SK-N-SH (cell line): ENCODE results near the gene GRIN1. TPM values are rescaled to one million over a fixed set of nuclear protein-coding genes. Genes with fewer than 3 reads are reported as not detected.

Experiments
- CTCF ChIA-PET: fragments of 300-600, 350-600 bp; formaldehyde crosslinking; extraction: SDS; loops from one replicate; lab custom pipeline; 2021; lab: Yijun Ruan, JAX
- POLR2A ChIA-PET: fragments of 350-600 bp; sonication (Branson Sonifier 250); formaldehyde crosslinking; extraction: SDS; loops from one replicate; lab custom pipeline; 2020; ENCODE audit warnings: antibody characterized with exemption, inconsistent platforms; lab: Yijun Ruan, JAX
- DNase-seq: peaks from one replicate; pipeline ENCODE4 v3.0.0; 2012
- H2AFZ ChIP-seq: fragments of 200-600 bp; sonication (generic); 2 replicates; pipeline ENCODE4 v1.8.1; 2016; ENCODE audit warnings: antibody characterized with exemption, mild to moderate bottlenecking, low read depth
- H3F3A ChIP-seq: fragments of 200-600 bp; sonication (generic); replicated peaks from 2 replicates; pipeline ENCODE3; 2016; ENCODE audit warnings: antibody characterized with exemption, mild to moderate bottlenecking; ENCODE audit not compliant: insufficient read depth
- H3K27ac ChIP-seq, 2 experiments: fragments of 200-500 bp in 1 of 2; fragments of 200-600 bp in 1 of 2; sonication (Bioruptor generic) in 1 of 2; sonication (generic), shearing (Covaris generic) in 1 of 2; 2 replicates each; pipeline versions ENCODE4 v1.5.1 to v1.6.1; 2014 to 2016; ENCODE audit warnings: low read depth in 2 of 2, inconsistent platforms in 1 of 2, low read length in 1 of 2, mild to moderate bottlenecking in 1 of 2, mixed read lengths in 1 of 2
- H3K27me3 ChIP-seq: fragments of 200-600 bp; sonication (generic), shearing (Covaris generic); 2 replicates; pipeline ENCODE4 v1.6.1; 2016; ENCODE audit warnings: mixed run types; ENCODE audit not compliant: insufficient read depth
- H3K36me3 ChIP-seq, 2 experiments: fragments of 200-500 bp in 1 of 2; fragments of 200-600 bp in 1 of 2; sonication (Bioruptor generic) in 1 of 2; sonication (generic) in 1 of 2; replicated peaks in 1 of 2; 2 replicates each; pipeline versions ENCODE3 to v1.5.1; 2014 to 2016; ENCODE audit warnings: low read length in 1 of 2, mild to moderate bottlenecking in 1 of 2; ENCODE audit not compliant: insufficient read depth in 2 of 2, control insufficient read depth in 1 of 2
- H3K4me1 ChIP-seq, 2 experiments: fragments of 200-500 bp in 1 of 2; fragments of 200-600 bp in 1 of 2; sonication (Bioruptor generic) in 1 of 2; sonication (generic), shearing (Covaris generic) in 1 of 2; 2 replicates each; pipeline versions ENCODE4 v1.5.1 to v1.6.1; 2014 to 2016; ENCODE audit warnings: low read depth in 1 of 2, low read length in 1 of 2, mixed run types in 1 of 2; ENCODE audit not compliant: insufficient read depth in 2 of 2, control insufficient read depth in 1 of 2
- H3K4me2 ChIP-seq: fragments of 200-600 bp; sonication (generic), shearing (Covaris generic); 2 replicates; pipeline ENCODE4 v1.6.1; 2017; ENCODE audit warnings: mixed run types
- H3K4me3 ChIP-seq, 2 experiments: fragments of 200-500 bp in 1 of 2; fragments of 200-600 bp in 1 of 2; sonication (Bioruptor generic) in 1 of 2; sonication (generic), shearing (Covaris generic) in 1 of 2; 2 replicates each; pipeline versions ENCODE4 v1.5.1 to v1.8.1; 2014 to 2016; ENCODE audit warnings: low read depth in 2 of 2, inconsistent platforms in 1 of 2, low read length in 1 of 2, mild to moderate bottlenecking in 1 of 2, mixed read lengths in 1 of 2, moderate library complexity in 1 of 2
- H3K79me2 ChIP-seq: fragments of 200-600 bp; sonication (generic); 2 replicates; pipeline ENCODE4 v1.8.1; 2017; ENCODE audit warnings: mild to moderate bottlenecking; ENCODE audit not compliant: insufficient read depth
- H3K9ac ChIP-seq: fragments of 200-600 bp; sonication (generic); 2 replicates; pipeline ENCODE4 v1.6.1; 2017; ENCODE audit warnings: mixed run types
- H3K9me2 ChIP-seq: fragments of 200-600 bp; sonication (generic); 2 replicates; pipeline ENCODE4 v1.6.1; 2017; ENCODE audit warnings: mixed run types
- H3K9me3 ChIP-seq: fragments of 200-600 bp; sonication (generic); 2 replicates; pipeline ENCODE4 v1.6.1; 2017; ENCODE audit warnings: mixed run types, mild to moderate bottlenecking, moderate library complexity
- H4K20me1 ChIP-seq: fragments of 200-600 bp; sonication (generic); 2 replicates; pipeline ENCODE4 v1.6.1; 2017; ENCODE audit warnings: mild to moderate bottlenecking, mixed run types; ENCODE audit not compliant: insufficient read depth
- FOXJ3 ChIP-seq: sonication (generic); formaldehyde crosslinking; IDR thresholded peaks from 2 replicates; pipeline ENCODE4 v1.5.1; 2020; ENCODE audit warnings: mild to moderate bottlenecking, missing genetic modification reagents
- JUND ChIP-seq: IDR thresholded peaks from 2 replicates; pipeline ENCODE4 v1.4.0; 2012
- NFIC ChIP-seq: IDR thresholded peaks from 2 replicates; pipeline ENCODE4 v1.4.0; 2012; ENCODE audit warnings: borderline replicate concordance
- NRF1 ChIP-seq: IDR thresholded peaks from 2 replicates; pipeline ENCODE4 v1.6.1; 2012; ENCODE audit warnings: low read depth, mild to moderate bottlenecking, low read length
- POLR2AphosphoS5 ChIP-seq: IDR thresholded peaks from 2 replicates; pipeline ENCODE4 v1.6.1; 2012; ENCODE audit warnings: low read depth, low read length
- RAD21 ChIP-seq: IDR thresholded peaks from 2 replicates; pipeline ENCODE4 v1.6.1; 2012; ENCODE audit warnings: mild to moderate bottlenecking, low read length
- RFX5 ChIP-seq: IDR thresholded peaks from 2 replicates; pipeline ENCODE4 v1.6.1; 2012; ENCODE audit warnings: mild to moderate bottlenecking, improper control_type of control experiment, low read length
- RXRA ChIP-seq: IDR thresholded peaks from 2 replicates; pipeline ENCODE4 v1.4.0; 2012; ENCODE audit warnings: low read depth, mild to moderate bottlenecking, borderline replicate concordance
- SIN3A ChIP-seq: IDR thresholded peaks from 2 replicates; pipeline ENCODE4 v1.6.1; 2012; ENCODE audit warnings: low read depth, mild to moderate bottlenecking, low read length, moderate library complexity, borderline replicate concordance
- SMC3 ChIP-seq: IDR thresholded peaks from 2 replicates; pipeline ENCODE4 v1.6.1; 2012; ENCODE audit warnings: low read depth, low read length, improper control_type of control experiment
- TAF1 ChIP-seq: IDR thresholded peaks from 2 replicates; pipeline ENCODE4 v1.6.1; 2012; ENCODE audit warnings: low read depth, mild to moderate bottlenecking, low read length, moderate library complexity, borderline replicate concordance
- TCF12 ChIP-seq: IDR thresholded peaks from 2 replicates; pipeline ENCODE4 v1.4.0; 2012
- TEAD4 ChIP-seq: IDR thresholded peaks from 2 replicates; pipeline ENCODE4 v1.4.0; 2012; ENCODE audit warnings: mild to moderate bottlenecking, borderline replicate concordance; ENCODE audit not compliant: insufficient read depth
- YY1 ChIP-seq: IDR thresholded peaks from 2 replicates; pipeline ENCODE4 v1.4.0; 2012; ENCODE audit warnings: low read depth, mild to moderate bottlenecking
- WGBS: methylation state at CpG from one replicate; pipeline ENCODE4 v1.1.6; 2017; ENCODE audit warnings: low lambda C conversion rate; 5-methylcytosine and 5-hydroxymethylcytosine counted together
- polyA plus RNA-seq, 3 experiments: library from polyadenylated mRNA; depleted of rRNA; stranded (reverse); fragments of >200 nt; gene quantifications; 2 replicates each; pipeline ENCODE4 v1.2.3, GENCODE V29; 2012
- TF ChIP-seq, protein P1 (sequence below): IDR thresholded peaks from 2 replicates; pipeline ENCODE4 v1.4.0; 2012; ENCODE audit warnings: low read depth, borderline replicate concordance
- TF ChIP-seq, protein P2 (sequence below): fragments of 150-350 bp; IDR thresholded peaks from 2 replicates; pipeline ENCODE4 v1.6.1; 2016; ENCODE audit warnings: mild to moderate bottlenecking, low read depth, low read length
- TF ChIP-seq, protein P3 (sequence below): IDR thresholded peaks from 2 replicates; pipeline ENCODE4 v1.6.1; 2012; ENCODE audit warnings: mild to moderate bottlenecking, low read depth, low read length, moderate library complexity
- TF ChIP-seq, protein P4 (sequence below): fragments of 150-350 bp; IDR thresholded peaks from 2 replicates; pipeline ENCODE4 v1.6.1; 2017; ENCODE audit warnings: antibody characterized with exemption, low read length, low read depth, borderline replicate concordance
- TF ChIP-seq, protein P5 (sequence below): IDR thresholded peaks from 2 replicates; pipeline ENCODE4 v1.4.0; 2012; ENCODE audit warnings: low read depth

Gene GRIN1
- polyA plus RNA-seq, 1 of the 3 experiments (the other 2 are of a cell fraction): not detected

DNA sequence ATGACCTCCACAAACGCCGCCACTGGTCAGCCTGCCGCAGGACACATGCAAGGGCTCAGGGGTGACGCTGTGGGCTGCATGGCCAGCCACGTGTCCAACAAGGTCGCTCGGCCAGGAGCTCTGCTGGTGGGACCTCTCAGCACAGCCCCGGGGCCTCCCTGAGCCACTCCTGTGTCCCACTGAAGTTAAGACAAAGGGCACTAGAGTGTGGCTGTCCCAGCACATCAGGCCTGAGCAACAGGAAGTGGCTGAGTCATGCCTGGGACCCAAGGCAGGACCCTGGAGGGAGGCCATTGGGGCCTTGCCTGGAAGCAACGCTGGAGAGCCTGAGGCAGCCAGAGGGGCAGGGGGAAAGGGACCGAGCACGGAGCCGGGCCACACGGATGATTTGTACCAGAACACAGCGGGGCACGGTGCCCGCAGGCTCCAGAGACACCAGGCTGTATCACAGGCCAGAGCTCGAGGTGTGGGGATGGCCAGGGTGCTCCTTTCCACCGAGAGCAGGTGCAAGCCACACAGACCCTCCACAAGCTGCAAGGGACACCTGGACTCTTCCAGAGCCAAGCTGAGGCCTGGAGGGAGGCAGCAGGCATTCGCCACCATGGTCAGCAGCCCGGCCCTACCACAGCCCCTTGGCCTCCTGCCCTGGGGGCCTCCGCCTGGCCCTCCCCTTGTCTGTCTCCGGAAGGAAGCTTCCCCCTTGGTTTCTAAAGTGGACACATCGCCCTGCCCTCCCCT, 39.4 kb downstream of the GRIN1 start:
- peaks cover 0 to 46% of the 10 kb centered on the region in 2 experiments for H3K36me3 ChIP-seq
- ChIA-PET CTCF (interaction anchor here (1.4 kb wide), 1 partner anchor 58 kb away, joined by 5 read pairs; no protein-coding TSS in a partner anchor), POLR2A (no interaction called here)
- H3K9ac ChIP-seq: no peak overlapping the region
- H3K9me2 ChIP-seq: no peaks in the 10 kb centered on the region
- no peak for DNase-seq
- no peaks in the 10 kb centered on the region for H3F3A ChIP-seq
- no peak overlapping the region for H3K4me3 ChIP-seq
- 88% methylated on average over 15 of the region's 23 CpGs for WGBS
- no peak overlapping the region for H3K4me2 ChIP-seq
- H3K9me3 ChIP-seq: no peaks in the 10 kb centered on the region
- H4K20me1 ChIP-seq: no peaks in the 10 kb centered on the region
- H3K27ac ChIP-seq: no peak overlapping the region
- H3K27me3 ChIP-seq: no peaks in the 10 kb centered on the region
- no peaks in the 10 kb centered on the region for H3K79me2 ChIP-seq
- TF ChIP-seq TAF1 (no peak), RFX5 (no peak), JUND (no peak), SIN3A (no peak), POLR2AphosphoS5 (no peak), NRF1 (no peak), YY1 (no peak), RAD21 (no peak), TCF12 (no peak), TEAD4 (no peak), SMC3 (no peak), FOXJ3 (CRISPR knock-in tag) (no peak), NFIC (no peak), RXRA (no peak)
- TF ChIP-seq, protein P1, sequence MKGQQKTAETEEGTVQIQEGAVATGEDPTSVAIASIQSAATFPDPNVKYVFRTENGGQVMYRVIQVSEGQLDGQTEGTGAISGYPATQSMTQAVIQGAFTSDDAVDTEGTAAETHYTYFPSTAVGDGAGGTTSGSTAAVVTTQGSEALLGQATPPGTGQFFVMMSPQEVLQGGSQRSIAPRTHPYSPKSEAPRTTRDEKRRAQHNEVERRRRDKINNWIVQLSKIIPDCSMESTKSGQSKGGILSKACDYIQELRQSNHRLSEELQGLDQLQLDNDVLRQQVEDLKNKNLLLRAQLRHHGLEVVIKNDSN: no peak
- TF ChIP-seq, protein P2, sequence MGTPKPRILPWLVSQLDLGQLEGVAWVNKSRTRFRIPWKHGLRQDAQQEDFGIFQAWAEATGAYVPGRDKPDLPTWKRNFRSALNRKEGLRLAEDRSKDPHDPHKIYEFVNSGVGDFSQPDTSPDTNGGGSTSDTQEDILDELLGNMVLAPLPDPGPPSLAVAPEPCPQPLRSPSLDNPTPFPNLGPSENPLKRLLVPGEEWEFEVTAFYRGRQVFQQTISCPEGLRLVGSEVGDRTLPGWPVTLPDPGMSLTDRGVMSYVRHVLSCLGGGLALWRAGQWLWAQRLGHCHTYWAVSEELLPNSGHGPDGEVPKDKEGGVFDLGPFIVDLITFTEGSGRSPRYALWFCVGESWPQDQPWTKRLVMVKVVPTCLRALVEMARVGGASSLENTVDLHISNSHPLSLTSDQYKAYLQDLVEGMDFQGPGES: no peak
- TF ChIP-seq, protein P3, sequence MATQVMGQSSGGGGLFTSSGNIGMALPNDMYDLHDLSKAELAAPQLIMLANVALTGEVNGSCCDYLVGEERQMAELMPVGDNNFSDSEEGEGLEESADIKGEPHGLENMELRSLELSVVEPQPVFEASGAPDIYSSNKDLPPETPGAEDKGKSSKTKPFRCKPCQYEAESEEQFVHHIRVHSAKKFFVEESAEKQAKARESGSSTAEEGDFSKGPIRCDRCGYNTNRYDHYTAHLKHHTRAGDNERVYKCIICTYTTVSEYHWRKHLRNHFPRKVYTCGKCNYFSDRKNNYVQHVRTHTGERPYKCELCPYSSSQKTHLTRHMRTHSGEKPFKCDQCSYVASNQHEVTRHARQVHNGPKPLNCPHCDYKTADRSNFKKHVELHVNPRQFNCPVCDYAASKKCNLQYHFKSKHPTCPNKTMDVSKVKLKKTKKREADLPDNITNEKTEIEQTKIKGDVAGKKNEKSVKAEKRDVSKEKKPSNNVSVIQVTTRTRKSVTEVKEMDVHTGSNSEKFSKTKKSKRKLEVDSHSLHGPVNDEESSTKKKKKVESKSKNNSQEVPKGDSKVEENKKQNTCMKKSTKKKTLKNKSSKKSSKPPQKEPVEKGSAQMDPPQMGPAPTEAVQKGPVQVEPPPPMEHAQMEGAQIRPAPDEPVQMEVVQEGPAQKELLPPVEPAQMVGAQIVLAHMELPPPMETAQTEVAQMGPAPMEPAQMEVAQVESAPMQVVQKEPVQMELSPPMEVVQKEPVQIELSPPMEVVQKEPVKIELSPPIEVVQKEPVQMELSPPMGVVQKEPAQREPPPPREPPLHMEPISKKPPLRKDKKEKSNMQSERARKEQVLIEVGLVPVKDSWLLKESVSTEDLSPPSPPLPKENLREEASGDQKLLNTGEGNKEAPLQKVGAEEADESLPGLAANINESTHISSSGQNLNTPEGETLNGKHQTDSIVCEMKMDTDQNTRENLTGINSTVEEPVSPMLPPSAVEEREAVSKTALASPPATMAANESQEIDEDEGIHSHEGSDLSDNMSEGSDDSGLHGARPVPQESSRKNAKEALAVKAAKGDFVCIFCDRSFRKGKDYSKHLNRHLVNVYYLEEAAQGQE: no peak
- TF ChIP-seq, protein P4, sequence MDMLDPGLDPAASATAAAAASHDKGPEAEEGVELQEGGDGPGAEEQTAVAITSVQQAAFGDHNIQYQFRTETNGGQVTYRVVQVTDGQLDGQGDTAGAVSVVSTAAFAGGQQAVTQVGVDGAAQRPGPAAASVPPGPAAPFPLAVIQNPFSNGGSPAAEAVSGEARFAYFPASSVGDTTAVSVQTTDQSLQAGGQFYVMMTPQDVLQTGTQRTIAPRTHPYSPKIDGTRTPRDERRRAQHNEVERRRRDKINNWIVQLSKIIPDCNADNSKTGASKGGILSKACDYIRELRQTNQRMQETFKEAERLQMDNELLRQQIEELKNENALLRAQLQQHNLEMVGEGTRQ: no peak
- TF ChIP-seq, protein P5, sequence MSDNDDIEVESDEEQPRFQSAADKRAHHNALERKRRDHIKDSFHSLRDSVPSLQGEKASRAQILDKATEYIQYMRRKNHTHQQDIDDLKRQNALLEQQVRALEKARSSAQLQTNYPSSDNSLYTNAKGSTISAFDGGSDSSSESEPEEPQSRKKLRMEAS: no peak
- H2AFZ ChIP-seq: no peak overlapping the region
- H3K4me1 ChIP-seq: peaks cover 0 to 11% of the 10 kb centered on the region in 2 experiments; a peak in 1 of 4 replicates
